Activated T-cell treated with anti-CD3 and anti-CD28 coated beads, Interleukin-2, amount 50 U/mL, for 1 hour (primary cell): ENCODE data around the gene SAP30L.

Experiments used
- DNase-seq: peaks from one replicate; pipeline ENCODE4 v3.0.0-alpha.2; 2020

SAP30L gene

DNA sequence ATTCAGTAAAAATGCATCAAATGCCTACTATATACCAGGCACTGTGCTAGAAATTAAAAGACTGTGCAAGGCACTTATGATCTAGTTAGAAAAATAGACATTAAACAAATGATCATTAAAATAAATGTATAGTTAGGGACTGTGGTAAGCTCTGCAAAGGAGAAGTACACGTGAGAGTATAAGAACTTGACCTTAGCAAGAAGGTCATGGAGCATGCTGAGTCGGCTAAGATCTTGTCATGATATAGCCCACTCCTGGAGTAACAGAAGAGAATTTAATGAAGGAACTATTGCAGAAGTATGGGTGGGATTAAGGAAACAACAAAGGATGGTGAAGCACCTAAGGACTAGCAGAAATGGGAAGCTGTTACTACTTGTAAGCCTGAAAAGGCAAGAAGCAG lies 23.5 kb upstream of the SAP30L start:
- no peak for DNase-seq

DNA sequence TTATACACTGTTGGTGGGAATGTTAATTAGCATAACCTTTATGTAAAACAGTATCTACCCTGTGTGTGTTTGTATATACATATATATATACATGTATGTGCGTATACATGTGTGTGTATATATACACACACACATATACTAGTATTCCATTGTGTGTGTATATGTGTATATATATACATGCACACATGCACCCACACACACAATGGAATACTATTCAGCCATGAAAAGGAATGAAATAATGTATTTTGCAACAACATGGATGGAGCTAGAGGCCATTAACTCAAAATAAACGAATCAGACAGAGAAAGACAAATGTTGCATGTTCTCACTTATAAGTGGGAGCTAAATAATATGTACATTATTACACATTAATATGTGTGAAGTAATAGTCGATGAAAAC lies 17.6 kb upstream of the SAP30L start:
- no peak for DNase-seq

DNA sequence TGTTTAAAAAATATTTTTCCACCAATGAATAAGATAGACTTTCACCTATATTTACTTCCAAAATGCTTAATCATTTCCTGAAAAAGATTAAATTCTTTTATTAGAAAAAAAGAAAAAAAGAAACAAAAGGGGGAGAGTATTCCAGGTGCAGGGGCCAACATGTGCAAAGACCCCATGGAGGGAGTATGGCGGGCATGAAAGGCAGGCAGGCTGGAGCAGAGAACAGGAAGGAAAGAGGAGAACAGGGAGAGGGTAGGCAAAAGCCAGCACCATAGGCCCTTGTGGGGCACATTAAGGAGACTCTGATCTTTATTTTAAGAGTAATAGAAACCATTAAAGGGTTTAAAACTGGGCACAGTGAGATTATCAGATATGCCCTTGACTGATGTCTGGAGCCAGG lies 16.5 kb upstream of the SAP30L start:
- DNase-seq, result no peak

DNA sequence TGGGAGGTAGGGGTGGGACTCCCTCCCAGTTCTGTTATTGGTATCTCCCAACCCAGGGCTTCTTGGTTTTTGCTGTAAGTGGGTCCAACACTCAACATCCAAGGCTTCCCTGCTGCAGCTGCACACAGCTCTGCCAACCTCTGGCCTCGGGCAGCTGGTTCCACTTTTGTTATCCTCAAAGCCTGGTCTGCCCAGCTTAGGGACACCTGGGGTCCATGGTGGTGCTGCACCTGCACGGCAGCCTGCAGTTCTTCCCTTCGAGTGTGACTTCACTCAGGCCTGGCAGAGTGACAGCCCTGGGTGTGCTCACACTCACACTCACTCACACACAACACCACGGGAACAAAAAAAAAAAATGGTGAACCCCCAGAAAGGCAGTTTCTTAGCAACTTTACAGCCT lies 15.3 kb upstream of the SAP30L start:
- DNase-seq, result no peak

DNA sequence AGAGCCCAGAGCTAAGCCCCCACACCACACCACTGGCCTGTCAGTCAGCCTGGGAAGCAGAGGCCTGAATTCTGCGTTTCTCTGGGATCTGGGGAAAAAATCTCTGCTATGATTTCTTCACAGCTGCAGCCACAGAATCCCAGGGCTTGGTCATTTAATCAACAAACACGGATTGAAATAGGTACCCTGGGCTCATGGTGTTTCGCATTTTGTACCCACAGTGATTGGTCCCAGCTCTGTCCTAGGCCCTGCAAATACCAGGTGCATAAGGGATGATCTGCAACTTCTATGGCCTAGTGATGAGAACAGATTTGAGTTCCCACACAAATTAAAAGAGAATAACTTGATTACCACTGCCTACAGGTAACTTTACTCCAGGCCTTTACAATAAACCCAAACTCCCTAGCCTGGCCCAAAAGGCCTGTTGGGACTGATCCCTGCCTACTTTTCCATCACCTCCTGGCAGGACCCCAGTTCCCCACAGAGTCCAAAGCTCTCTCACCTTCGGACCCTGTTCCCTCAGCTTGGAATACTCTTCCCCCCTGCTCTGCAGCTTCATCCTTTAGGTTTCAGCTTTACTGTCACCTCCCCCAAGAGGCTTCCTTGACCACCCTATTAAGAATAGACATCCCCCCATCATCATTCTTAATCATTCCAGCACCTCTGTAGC lies 14.7 kb upstream of the SAP30L start:
- DNase-seq, result no peak

DNA sequence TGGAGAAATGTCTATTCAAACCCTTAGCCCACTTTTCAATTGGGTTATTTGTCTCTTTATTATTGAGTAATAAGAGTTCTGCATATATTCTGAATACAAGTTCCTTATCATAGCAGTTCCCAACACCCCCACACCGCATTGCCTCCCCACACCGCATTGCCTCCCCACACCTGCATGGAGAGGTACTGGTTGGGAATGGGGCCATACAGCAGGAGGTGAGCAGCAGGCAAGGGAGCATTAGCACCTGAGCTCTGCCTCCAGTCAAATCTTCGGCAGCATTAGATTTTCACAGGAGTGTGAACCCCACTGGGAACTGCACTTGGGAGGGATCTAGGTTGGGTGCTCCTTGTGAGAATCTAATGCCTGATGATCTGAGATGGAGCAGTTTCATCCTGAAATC lies 10.6 kb upstream of the SAP30L start:
- DNase-seq, result no peak

DNA sequence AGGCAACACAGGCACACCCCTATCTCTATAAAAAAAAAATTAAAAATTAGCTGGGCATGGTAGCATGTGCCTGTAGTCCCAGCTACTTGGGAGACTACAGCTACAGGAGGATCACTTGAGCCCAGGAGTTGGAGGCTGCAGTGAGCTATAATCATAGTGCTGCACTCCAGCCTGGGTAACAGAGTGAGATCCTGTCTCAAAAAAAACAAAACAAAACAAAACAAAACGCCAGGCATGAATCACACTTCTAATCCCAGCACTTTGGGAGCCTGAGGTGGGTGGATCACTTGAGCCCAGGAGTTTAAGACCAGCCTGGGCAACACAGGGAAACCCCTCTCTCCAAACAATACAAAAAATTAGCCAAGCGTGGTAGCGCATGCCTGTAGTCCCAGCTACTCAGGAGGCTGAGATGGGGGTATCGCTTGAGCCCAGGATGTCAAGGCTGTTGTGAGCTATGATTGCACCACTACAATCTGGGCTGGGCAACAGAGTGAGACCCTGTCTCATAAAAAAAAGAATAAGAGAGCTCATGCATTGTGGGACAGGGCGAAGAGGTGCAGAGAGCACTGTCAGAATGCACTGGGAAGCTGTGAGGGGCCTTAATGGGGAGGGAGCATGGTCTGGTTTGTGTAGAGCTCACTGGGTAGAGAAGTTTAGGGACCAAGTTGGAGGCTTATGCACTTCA lies 8.4 kb upstream of the SAP30L start:
- no peak for DNase-seq

DNA sequence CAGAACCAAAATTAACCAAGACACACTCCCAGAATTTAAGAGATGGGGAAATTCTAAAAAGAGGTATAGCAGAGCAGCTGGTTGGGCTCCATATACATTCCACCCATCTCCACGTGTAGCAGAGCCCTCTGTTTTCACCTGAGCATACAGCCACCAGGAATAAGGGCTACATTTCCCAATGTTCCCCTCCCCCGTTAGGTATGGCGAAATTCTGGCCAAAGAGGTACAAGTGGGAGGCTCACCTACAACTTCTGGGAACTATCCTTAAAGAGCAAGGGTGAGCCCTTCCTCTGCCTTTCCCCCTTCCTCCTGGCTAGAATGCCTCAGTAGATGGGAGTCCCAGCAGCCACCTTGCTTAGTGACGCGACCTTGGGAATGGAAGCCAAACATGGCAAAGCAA lies 5.3 kb upstream of the SAP30L start:
- DNase-seq, result no peak

DNA sequence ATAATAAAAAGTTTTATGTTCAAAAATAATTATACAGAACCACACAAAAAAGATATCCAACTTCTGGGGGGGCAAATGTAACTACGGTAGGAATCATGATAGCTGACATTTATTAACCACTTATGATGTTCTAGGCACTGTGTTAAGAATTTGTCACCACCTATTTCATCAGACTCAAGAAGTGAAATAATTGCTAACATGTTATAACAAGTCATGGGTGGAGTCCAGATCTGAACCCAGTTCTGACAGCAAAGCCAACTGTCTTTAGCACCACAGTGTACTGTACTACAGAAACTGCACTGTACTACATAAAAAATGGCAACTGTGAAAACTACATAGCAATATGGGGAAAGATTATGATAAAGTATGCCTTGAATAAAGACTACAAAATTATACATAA lies 3.0 kb upstream of the SAP30L start:
- no peak for DNase-seq

DNA sequence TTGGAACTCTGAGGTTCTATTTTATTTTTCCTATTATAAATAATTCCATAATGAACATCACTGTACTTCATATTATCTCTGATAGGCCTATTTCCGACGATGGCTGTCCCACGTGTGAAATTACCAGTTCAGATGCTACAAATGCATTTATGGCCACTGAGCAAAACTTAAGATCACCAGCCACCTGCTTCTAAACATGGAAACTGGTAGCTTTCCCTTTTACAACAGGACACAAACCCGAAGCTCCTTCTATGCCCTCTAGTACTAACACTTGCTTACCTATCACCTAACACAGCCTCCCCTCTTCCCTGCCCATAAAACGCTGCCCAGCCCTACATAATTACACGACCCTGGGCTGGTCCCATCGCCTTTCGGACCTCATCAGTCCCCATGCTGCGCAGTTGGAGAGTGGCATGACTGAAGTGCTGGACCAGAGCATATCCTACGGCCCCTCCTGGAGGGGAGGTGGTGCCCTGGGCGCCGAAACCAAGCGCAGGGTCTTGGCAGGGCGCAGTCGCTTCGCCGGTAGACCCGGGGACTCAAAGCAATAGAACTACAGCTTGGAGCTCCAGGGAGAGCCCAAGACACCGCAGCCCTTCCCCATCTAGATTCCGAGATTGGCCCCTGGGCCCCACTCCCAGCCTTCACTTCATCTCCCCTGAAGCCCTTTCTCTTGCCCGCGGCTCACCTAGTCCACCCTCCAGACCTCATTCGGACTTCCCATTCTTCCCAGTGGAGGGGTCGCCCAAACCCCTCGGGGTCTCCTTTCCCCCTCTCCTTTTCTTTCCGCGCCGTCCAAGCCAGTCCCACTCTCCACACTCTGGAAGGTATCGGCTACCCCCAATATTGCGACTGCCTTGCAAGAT lies 1.0 kb upstream of the SAP30L start:
- no peak for DNase-seq

DNA sequence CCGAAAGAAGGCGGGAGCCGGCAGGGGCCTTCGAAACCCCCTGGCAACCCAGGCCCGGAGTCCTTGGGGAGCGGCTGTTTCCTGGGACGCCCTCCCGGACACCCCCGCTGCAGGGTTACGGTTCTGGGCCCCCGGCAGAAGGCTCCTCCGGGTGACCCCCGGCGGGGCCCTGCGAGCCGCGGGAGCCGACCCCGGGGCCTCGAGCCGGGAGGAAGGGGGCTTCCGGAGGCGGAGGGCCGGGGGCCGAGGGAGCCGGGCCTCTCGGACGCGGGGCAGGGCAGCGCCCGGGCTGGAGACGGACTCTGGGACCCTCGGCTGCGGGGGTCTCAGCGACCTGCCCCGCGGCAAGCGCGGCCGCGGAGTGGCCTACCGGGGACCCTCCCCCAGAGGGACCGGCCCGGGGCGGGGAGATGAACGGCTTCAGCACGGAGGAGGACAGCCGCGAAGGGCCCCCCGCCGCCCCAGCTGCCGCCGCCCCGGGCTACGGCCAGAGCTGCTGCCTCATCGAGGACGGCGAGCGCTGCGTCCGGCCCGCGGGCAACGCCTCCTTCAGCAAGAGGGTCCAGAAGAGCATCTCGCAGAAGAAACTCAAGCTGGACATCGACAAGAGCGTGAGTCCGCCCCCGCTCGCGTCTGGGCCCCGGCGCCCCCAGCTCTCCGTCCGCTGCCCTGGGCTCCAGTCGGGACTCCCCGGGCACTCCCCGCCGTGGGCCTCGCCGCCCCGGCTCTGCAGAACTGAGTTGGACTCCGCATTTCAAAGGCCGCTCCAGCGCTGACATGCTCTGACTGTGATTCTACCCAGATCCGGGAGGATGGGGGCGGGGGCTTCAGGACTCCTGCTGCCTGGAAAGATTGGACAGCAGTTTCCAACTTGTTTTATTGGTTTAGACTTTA lies 645 bp downstream of the SAP30L start:
- DNase-seq, result peak; percentile 56

DNA sequence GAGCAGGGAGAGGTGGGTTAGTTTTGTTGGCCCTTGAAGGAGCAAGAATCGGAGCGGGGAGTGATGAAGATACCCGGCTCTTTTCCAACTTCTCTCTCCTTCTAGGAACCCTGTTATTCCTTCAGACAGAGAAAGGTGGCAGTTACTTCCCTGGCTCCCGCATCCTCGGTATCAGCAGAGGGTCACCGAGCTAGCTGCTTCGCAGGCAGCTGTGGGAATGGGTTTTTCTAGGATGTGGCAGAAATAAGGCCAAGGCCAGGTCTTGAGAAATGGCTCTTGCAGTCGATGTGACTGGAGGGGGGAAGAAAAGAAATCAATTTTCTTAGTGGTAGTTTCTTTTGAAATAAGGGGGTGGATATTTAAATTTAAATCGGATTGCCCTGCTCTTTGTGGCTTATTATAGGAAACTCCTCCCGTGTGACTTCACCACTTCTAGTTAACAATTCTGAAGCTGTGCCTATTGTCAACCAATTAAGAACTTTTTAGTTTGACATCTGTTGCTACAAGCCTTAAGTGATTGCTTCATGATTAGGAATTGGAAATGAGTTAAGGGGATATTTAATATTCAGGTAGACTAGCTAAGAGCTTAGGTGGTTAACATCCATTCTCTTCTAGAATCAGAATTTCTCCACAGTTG lies 1.4 kb downstream of the SAP30L start:
- no peak for DNase-seq

DNA sequence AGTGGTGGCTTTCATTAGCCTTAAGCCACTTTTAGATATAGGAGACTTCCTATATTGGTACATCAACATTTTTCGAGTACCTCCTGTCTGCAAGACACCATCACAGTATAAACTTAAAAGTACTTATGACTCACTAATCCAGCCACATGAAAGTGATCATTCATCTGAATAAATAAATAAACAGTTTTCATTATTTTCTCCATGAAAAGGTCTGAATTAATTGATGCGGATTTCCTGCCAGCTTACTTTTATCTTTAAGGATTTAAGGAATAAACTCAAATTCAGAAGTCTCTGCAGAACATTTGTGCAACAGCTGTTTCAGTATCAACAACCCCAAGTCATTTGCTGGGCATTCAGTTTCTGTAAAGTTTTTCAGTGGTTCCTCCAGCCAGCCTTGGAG lies 4.0 kb downstream of the SAP30L start:
- no peak for DNase-seq

DNA sequence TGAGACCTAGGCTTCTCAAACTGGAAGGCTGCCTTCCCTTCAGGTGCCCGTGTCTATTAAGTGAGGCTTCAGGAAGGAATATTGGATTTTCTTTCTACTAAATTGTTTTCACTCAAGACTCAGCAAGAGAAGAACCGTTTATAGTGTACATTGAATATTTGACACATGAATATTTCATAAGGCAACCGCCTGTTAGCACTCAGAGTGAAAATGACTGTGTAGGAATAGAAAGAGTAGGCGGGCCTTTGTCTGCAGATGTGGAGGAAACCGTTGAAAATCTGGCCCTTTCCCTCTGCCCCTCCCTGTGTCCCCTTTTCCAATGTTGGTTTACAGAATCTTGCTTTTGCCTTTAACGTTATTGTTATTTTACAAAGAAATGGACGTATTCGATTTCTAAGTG lies 6.2 kb downstream of the SAP30L start:
- no peak for DNase-seq

DNA sequence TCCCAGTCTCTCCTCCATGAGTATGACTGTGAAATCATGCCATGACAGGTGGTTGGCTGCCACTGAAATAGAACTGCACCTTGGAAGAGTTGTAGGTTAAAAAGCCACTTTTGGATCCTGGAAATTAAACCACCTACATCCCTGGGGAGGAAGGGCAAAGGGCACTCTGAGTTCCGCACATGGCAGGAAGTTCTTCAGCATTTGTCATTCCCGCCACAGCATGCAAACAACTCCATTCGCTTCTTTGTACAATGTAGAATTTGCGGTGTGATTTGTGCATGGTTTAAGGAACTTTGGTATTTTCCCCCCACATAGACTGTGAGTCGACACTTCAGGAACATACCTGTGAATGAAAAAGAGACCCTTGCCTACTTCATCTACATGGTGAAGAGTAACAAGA lies 9.8 kb downstream of the SAP30L start:
- no peak for DNase-seq

DNA sequence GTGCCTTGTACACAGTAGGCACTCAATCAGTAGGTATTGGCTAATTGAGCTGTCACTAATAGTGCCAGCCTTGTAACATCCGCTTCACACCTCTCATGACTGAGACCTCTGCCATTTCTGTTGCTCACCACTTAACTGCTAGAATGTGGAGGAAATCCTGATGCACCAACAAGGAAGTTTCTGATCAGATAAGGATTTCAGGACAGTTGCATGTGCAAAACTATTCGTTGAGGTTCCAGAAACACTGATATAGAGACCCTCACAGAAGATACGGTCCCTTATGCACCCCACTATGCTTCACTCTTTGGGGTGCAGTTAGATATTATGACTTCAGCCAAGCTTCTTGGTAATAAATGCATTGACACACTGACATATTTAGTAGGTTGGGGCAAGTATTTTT lies 10.7 kb downstream of the SAP30L start:
- no peak for DNase-seq

DNA sequence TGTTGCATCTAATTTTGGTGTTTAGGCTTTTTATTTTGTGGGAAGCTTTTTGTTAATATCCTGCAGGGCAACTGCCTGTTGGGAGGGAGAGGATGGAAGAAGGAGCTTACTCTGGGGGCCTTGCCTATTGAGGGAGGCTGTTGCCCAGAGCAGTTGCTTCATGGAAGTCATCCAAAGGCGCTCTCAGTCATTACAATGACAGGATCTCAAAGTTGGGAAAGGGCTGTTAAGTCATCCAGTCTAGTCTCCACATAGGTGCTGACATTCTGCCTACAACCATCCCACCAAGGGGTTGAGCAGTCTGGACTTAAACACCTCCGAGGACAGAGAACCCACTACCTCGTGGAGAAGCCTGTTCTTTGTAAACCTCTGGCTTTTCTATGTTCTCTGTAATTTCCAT lies 13.2 kb downstream of the SAP30L start:
- DNase-seq, result no peak

DNA sequence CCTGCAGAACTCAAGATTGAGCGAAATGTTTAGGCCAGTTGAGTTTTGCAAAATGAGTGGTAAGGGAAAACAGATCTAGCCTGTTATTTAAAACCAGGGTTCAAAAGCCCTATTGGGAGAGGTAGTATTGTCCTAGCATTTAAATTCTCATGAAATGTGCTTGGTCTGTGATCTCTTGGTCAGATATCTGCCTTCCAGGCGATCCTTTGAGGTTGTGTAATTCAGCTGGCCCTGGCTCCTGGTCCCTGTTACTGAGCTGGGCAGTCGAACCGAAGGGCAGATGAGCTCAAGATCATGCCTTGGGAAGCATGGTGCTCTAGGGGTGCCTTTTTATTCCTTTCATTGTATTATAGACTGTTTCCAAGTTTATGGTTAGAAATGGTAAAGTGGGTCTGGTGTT lies 14.4 kb downstream of the SAP30L start:
- DNase-seq, result no peak

DNA sequence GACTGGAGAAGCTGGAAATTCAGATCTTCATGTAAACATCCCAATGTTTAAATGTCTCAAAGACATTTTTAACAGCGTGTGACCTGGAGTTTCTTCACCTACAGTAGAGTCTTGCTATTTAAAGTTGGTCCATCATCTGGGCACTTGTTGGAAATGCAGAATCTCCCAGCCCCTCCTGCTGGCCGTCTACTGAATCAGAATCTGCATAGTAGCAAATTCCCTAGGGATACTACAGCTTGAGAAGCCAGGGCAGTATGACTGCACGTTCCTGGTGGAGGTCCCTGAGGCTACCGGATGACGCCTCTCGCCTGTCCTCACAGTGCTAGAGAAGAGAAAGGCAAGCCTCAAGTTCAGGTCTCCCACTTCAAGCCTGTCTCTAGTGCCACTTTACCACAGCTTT lies 15.7 kb downstream of the SAP30L start:
- DNase-seq, result no peak

DNA sequence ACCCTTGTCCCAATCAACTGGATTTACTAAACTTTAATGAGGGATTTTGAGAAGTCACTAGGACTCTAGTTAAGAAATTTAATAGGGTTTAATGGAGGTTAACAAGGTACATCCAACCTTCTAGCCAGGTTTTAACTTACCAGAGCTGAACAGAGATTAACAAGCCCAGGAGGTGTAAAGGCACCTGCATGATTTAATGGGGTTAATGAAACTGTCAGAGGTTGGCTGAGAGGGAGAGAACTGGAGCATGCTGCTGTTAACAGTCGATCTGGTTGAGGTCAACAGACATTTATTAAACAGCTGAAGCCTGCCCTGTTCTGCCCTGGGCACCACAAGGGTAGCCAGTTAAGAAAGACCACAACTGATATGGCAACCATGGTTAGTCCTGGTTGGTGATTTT lies 18.6 kb downstream of the SAP30L start:
- no peak for DNase-seq

DNA sequence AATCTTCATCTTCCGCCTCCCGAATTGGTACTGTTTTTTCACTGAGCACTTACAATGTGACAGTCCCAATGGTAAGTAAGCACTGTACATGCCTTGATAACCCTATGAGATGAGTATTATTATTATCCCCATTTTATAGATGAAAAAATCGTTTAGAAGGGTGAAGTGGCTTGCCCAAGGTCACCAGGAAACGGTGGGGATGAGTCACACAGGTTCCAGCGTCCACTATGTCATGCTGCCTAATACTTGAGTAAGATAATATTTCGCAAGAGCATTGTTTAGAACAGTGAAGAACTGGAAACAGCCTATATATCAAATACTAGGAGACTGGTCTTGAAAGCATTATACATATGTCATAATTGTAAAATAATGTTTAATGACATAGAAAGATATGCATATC lies 19.4 kb downstream of the SAP30L start:
- DNase-seq, result no peak

DNA sequence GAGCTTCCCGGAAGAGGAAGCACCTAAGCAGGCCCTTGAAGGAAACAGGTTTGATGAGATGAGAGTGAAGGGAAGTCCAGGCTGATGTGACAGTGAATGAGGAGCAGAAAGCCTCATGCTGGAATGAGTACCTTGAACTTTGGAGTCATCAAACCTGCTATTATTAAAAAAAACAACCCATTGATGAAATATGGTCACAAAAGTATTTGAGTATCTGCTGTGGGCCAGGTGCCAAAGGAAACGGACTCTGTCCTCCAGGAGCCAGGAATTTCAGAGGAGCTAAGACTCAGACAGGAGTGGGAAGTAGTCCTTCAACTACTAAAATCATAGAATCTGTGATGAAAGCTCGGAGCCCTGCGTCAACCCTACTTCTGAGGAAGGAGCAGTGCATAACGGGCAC lies 20.4 kb downstream of the SAP30L start:
- DNase-seq, result no peak

DNA sequence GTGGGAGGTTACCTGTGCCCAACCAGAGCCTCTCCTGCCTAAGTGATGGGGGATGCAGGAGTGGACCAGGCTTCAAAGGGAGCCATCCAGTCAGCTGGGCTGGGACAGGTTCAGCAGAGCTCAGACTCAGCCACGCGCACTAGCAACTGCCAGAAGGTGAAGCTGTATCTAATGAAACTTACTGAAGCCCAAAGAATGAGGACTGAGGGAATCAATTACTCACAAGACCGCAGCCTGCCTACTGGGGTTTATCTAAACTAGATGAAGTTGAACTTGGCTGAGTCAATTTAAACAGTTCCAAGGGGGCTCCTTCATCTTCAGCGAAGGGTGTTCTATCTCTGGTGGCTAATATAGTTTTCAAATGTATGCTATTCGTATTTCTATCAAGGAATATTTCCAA lies 20.9 kb downstream of the SAP30L start:
- DNase-seq, result no peak
